ENCODE data around the gene EFNA3.

Gene EFNA3

GRCh38 chr1:155078469-155079209, at the start of gene EFNA3:
Gene EFNA3, plus strand, starts transcription at chr1:155078837. Its CDS starts 105 bp downstream, at chr1:155078942.
- DNase-seq (ENCODE audit: low read depth): peak; percentile 45

GRCh38 chr1:155029513-155030242, 49.0 kb upstream of the EFNA3 start:
- no peak for DNase-seq (ENCODE audit: low read depth)

- no peak for DNase-seq (ENCODE audit: low read depth)
Measured at GRCh38 chr1:155030243-155030795, 48.3 kb upstream of the EFNA3 start.

- DNase-seq (ENCODE audit: low read depth): no peak
Measured at GRCh38 chr1:155030899-155031298, 47.7 kb upstream of the EFNA3 start.

- DNase-seq (ENCODE audit: low read depth): no peak
Measured at GRCh38 chr1:155032886-155033285, 45.8 kb upstream of the EFNA3 start.

- no peak for DNase-seq (ENCODE audit: low read depth)
Measured at GRCh38 chr1:155033524-155033923, 45.1 kb upstream of the EFNA3 start, which contains the start of the genes DCST1 and DCST2. Gene DCST1, plus strand, starts transcription at chr1:155033824. Its CDS starts 213 bp downstream, at chr1:155034037. Gene DCST2, minus strand, starts transcription at chr1:155033781. Its CDS starts 80 bp downstream, at chr1:155033701.

- DNase-seq (ENCODE audit: low read depth): no peak
Measured at GRCh38 chr1:155034318-155035208, 44.1 kb upstream of the EFNA3 start.

GRCh38 chr1:155035936-155036335, 42.7 kb upstream of the EFNA3 start:
- no peak for DNase-seq (ENCODE audit: low read depth)

GRCh38 chr1:155037043-155037442, 41.6 kb upstream of the EFNA3 start:
- no peak for DNase-seq (ENCODE audit: low read depth)

GRCh38 chr1:155037851-155038441, 40.7 kb upstream of the EFNA3 start:
- no peak for DNase-seq (ENCODE audit: low read depth)

GRCh38 chr1:155038602-155039307, 39.9 kb upstream of the EFNA3 start:
- no peak for DNase-seq (ENCODE audit: low read depth)

GRCh38 chr1:155039308-155039669, 39.3 kb upstream of the EFNA3 start:
- no peak for DNase-seq (ENCODE audit: low read depth)

GRCh38 chr1:155040358-155041093, 38.1 kb upstream of the EFNA3 start:
- no peak for DNase-seq (ENCODE audit: low read depth)

GRCh38 chr1:155042789-155043188, 35.8 kb upstream of the EFNA3 start:
- no peak for DNase-seq (ENCODE audit: low read depth)

- no peak for DNase-seq (ENCODE audit: low read depth)
Measured at GRCh38 chr1:155043301-155043702, 35.3 kb upstream of the EFNA3 start.

GRCh38 chr1:155043793-155044192, 34.8 kb upstream of the EFNA3 start:
- DNase-seq (ENCODE audit: low read depth): no peak

GRCh38 chr1:155044365-155044764, 34.3 kb upstream of the EFNA3 start:
- no peak for DNase-seq (ENCODE audit: low read depth)

GRCh38 chr1:155044812-155045657, 33.6 kb upstream of the EFNA3 start:
- DNase-seq (ENCODE audit: low read depth): peak; percentile 20

Measured in T-helper 22 cell (primary cell).